SJCRH30 (cell line): ENCODE results near the gene FKRP. TPM values are rescaled to one million over a fixed set of nuclear protein-coding genes. Genes with fewer than 3 reads are reported as not detected.
"Not testable (repeated sequence)": the region's sequence is repeated elsewhere in the genome, so short reads cannot be mapped to it uniquely, and the experiment has no call there.

Experiments used
- DNase-seq, 2 experiments: peaks; one replicate each; pipeline ENCODE4 v3.0.0-alpha.2; 2015 to 2020
- H3K27ac ChIP-seq: fragments of 250-450 bp; sonication (Bioruptor Pico); 2 replicates; pipeline ENCODE4 v1.5.1; 2020; ENCODE audit warnings: mild to moderate bottlenecking, moderate library complexity
- H3K27me3 ChIP-seq: fragments of 250-450 bp; sonication (Bioruptor Pico); 2 replicates; pipeline ENCODE4 v1.5.1; 2020; ENCODE audit warnings: mild to moderate bottlenecking, moderate library complexity
- H3K36me3 ChIP-seq: fragments of 250-450 bp; sonication (Bioruptor Pico); 2 replicates; pipeline ENCODE4 v1.5.1; 2020; ENCODE audit warnings: mild to moderate bottlenecking, moderate library complexity
- H3K4me1 ChIP-seq: fragments of 250-450 bp; sonication (Bioruptor Pico); 2 replicates; pipeline ENCODE4 v1.5.1; 2020; ENCODE audit warnings: mild to moderate bottlenecking, moderate library complexity
- H3K4me3 ChIP-seq: fragments of 250-450 bp; sonication (Bioruptor Pico); 2 replicates; pipeline ENCODE4 v1.5.1; 2020; ENCODE audit warnings: mild to moderate bottlenecking, moderate library complexity
- H3K9me3 ChIP-seq: fragments of 250-450 bp; sonication (Bioruptor Pico); replicated peaks from 2 replicates; pipeline ENCODE4 v1.5.1; 2020; ENCODE audit warnings: mild to moderate bottlenecking, moderate library complexity
- total RNA-seq: library from RNA; depleted of rRNA; stranded (reverse); fragments of >200 nt; shearing (Covaris generic); gene quantifications from 2 replicates; pipeline ENCODE4 v1.2.3, GENCODE V29; 2014

The FKRP gene
- total RNA-seq, 1 experiment from 2014 or later, result 15.6 TPM

DNA sequence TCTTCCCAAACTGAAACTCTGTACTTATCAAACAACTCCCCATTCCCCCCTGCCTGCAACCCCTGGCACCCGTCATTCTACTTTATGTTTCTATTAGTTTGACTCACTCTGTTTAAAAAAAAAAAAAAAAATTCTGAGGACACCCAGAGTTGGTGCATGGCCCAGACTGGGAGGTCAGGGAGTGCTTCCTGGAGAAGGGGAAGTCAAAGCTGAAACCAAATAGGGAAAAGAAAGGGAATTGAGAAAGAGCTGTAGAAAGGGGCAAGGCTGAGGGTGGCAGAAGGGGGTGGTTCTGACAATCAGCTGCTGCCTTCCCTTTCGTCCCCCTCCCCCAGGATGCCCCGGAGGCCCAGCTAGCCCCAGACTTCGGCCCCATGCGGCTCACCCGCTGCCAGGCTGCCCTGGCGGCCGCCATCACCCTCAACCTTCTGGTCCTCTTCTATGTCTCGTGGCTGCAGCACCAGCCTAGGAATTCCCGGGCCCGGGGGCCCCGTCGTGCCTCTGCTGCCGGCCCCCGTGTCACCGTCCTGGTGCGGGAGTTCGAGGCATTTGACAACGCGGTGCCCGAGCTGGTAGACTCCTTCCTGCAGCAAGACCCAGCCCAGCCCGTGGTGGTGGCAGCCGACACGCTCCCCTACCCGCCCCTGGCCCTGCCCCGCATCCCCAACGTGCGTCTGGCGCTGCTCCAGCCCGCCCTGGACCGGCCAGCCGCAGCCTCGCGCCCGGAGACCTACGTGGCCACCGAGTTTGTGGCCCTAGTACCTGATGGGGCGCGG, 9.4 kb downstream of the FKRP start:
- Histone ChIP-seq H3K27ac (no peak overlapping the region), H3K36me3 (no peaks in the 10 kb centered on the region; the same call in 1 of the 2 replicates), H3K9me3 (no peaks in the 10 kb centered on the region), H3K4me3 (no peak overlapping the region), H3K4me1 (no peaks in the 10 kb centered on the region), H3K27me3 (no peaks in the 10 kb centered on the region)
- DNase-seq, result no peak

- Histone ChIP-seq H3K4me1 (no peaks in the 10 kb centered on the region), H3K36me3 (no peaks in the 10 kb centered on the region; the same call in 1 of the 2 replicates), H3K27me3 (no peaks in the 10 kb centered on the region), H3K27ac (no peak overlapping the region), H3K4me3 (no peak overlapping the region), H3K9me3 (no peaks in the 10 kb centered on the region)
- DNase-seq, result no peak
These were observed 10.1 kb downstream of the FKRP start for GRCh38 chr19:46755853-46756543.

DNA sequence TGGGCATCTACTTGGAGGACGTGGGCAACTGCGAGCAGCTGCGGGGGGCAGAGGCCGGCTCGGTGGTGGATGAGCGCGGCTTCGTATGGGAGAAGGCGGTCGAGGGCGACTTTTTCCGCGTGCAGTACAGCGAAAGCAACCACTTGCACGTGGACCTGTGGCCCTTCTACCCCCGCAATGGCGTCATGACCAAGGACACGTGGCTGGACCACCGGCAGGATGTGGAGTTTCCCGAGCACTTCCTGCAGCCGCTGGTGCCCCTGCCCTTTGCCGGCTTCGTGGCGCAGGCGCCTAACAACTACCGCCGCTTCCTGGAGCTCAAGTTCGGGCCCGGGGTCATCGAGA, 10.7 kb downstream of the FKRP start:
- Histone ChIP-seq H3K27me3 (no peaks in the 10 kb centered on the region), H3K36me3 (no peaks in the 10 kb centered on the region; the same call in 1 of the 2 replicates), H3K4me1 (no peaks in the 10 kb centered on the region), H3K4me3 (no peak overlapping the region), H3K9me3 (no peaks in the 10 kb centered on the region), H3K27ac (no peak overlapping the region)
- no peak for DNase-seq

- Histone ChIP-seq H3K4me3 (no peak overlapping the region), H3K27ac (no peak overlapping the region), H3K9me3 (no peaks in the 10 kb centered on the region), H3K27me3 (no peaks in the 10 kb centered on the region), H3K36me3 (no peaks in the 10 kb centered on the region; the same call in 1 of the 2 replicates), H3K4me1 (no peaks in the 10 kb centered on the region)
- DNase-seq, result no peak
These were observed 13.3 kb downstream of the FKRP start for GRCh38 chr19:46759206-46759605.

GRCh38 chr19:46759817-46760333, 14.0 kb downstream of the FKRP start:
- no peak for DNase-seq
- H3K27me3 ChIP-seq, result no peaks in the 10 kb centered on the region
- H3K36me3 ChIP-seq, result no peaks in the 10 kb centered on the region; the same call in 1 of the 2 replicates
- no peaks in the 10 kb centered on the region for H3K4me1 ChIP-seq
- H3K27ac ChIP-seq, result no peak overlapping the region
- H3K9me3 ChIP-seq, result no peaks in the 10 kb centered on the region
- H3K4me3 ChIP-seq, result no peak overlapping the region

DNA sequence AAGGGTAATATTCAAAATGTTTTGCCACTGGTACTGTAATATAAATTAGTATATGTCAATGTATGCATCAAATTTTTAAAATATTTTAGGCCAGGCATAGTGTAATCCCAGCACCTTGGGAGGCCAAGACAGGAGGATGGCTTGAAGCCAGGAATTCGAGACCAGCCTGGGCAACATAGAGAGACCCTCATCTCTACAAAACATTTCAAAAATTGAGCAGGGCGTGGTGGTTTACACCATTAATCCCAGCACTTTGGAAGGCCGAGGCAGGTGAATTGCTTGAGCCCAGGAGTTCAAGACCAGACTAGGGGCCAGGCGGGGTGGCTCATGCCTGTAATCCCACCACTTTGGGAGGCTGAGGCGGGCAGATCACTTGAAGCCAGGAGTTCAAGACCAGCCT, 14.5 kb downstream of the FKRP start:
- Histone ChIP-seq H3K27me3 (no peaks in the 10 kb centered on the region), H3K36me3 (no peaks in the 10 kb centered on the region; the same call in 1 of the 2 replicates), H3K27ac (no peak overlapping the region), H3K4me1 (no peaks in the 10 kb centered on the region), H3K4me3 (no peak overlapping the region), H3K9me3 (no peaks in the 10 kb centered on the region)
- DNase-seq, result no peak

- H3K27me3 ChIP-seq, result not testable (repeated sequence)
These were observed 15.0 kb downstream of the FKRP start for GRCh38 chr19:46760897-46761296.

GRCh38 chr19:46761418-46761831, 15.6 kb downstream of the FKRP start:
- no peaks in the 10 kb centered on the region for H3K9me3 ChIP-seq
- DNase-seq, result no peak
- no peak overlapping the region for H3K27ac ChIP-seq
- H3K27me3 ChIP-seq, result no peaks in the 10 kb centered on the region
- no peaks in the 10 kb centered on the region; the same call in 1 of the 2 replicates for H3K36me3 ChIP-seq
- H3K4me1 ChIP-seq, result no peaks in the 10 kb centered on the region
- no peak overlapping the region for H3K4me3 ChIP-seq

More at GRCh38 chr19:46760897-46761296, 15.0 kb downstream of the FKRP start:
- not testable (repeated sequence) for H3K27ac ChIP-seq, H3K4me3 ChIP-seq, H3K9me3 ChIP-seq, H3K4me1 ChIP-seq, DNase-seq, H3K36me3 ChIP-seq

GRCh38 chr19:46762245-46762890, 16.5 kb downstream of the FKRP start:
- H3K4me3 ChIP-seq, result no peak overlapping the region

DNA sequence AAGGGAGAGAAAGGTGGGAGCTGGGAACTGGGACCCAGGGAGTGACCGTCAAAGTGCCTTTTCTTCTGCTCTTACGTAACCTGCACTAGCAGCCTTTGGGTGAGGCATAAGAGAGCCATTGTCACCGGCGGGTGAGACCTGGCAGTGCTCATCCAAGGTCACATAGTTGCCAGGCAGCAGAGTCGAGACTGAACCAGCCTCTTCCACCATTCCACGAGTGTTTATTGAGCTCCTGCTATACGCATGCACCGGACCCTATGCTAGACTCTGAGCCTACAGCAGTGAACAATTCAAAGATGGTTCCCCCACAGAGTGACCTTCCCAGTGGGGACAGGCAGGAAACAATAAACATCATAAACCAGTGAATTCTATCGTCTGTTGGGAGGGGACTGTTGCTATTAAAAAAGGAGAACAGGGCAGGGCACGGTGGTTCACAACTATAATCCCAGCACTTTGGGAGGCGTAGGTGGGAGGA, 19.0 kb downstream of the FKRP start:
- H3K4me1 ChIP-seq, result no peaks in the 10 kb centered on the region

More at GRCh38 chr19:46762245-46762890, 16.5 kb downstream of the FKRP start:
- no peaks in the 10 kb centered on the region for H3K27me3 ChIP-seq
- no peak overlapping the region for H3K27ac ChIP-seq
- no peaks in the 10 kb centered on the region for H3K4me1 ChIP-seq
- no peak for DNase-seq
- H3K36me3 ChIP-seq, result no peaks in the 10 kb centered on the region
- no peaks in the 10 kb centered on the region for H3K9me3 ChIP-seq

GRCh38 chr19:46766569-46767317, 20.9 kb downstream of the FKRP start:
- peaks cover 6% of the 10 kb centered on the region; the same call in 1 of the 2 replicates for H3K4me1 ChIP-seq
- H3K4me3 ChIP-seq, result no peak overlapping the region
- no peaks in the 10 kb centered on the region for H3K36me3 ChIP-seq
- peak; percentile 57 to 78 for DNase-seq
- H3K27ac ChIP-seq, result no peak overlapping the region
- H3K9me3 ChIP-seq, result no peaks in the 10 kb centered on the region
- no peaks in the 10 kb centered on the region; the same call in 1 of the 2 replicates for H3K27me3 ChIP-seq

More for the DNA sequence above, 19.0 kb downstream of the FKRP start:
- H3K4me3 ChIP-seq, result no peak overlapping the region
- no peak overlapping the region for H3K27ac ChIP-seq
- H3K27me3 ChIP-seq, result no peaks in the 10 kb centered on the region
- no peaks in the 10 kb centered on the region for H3K36me3 ChIP-seq
- no peak for DNase-seq
- no peaks in the 10 kb centered on the region for H3K9me3 ChIP-seq

- not testable (repeated sequence) for H3K9me3 ChIP-seq, H3K4me1 ChIP-seq, H3K4me3 ChIP-seq, H3K27ac ChIP-seq, DNase-seq, H3K27me3 ChIP-seq, H3K36me3 ChIP-seq
These were observed 22.9 kb downstream of the FKRP start for GRCh38 chr19:46768746-46769145.

DNA sequence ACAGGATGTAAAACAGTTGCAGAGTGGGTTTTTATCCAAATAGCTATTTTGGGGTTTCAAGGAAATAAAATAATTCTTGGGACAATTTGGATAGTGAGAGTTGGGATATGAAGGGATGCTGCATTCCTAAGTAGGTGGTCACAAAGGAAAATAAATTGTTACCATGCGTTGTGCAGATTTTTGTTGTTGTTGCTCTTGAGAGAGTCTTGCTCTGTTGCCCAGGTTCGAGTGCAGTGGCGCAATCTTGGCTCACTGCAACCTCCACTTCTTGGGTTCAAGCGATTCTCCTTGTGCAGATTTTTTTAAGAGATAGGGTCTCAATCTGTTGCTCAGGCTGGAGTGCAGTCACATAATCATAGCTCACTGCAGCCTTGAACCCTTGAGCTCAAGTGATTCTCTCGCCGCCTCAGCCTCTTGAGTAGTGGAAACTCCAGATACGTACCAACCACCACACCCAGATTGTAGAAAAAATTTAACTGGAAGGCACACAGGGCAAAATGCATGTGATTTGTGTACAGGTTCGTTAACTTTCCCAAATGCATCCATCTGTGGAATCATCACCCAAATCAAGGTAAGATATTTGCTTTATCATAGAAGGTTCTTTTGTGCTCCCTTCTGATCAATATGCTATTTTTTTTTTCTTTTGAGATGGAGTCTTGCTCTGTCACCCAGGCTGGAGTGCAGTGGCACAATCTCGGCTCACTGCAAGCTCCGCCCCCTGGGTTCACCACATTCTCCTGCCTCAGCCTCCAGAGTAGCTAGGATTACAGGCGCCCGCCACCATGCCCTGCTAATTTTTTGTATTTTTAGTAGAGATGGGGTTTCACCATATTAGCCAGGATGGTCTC, 26.5 kb downstream of the FKRP start:
- Histone ChIP-seq H3K9me3 (no peaks in the 10 kb centered on the region), H3K27me3 (no peaks in the 10 kb centered on the region; the same call in 1 of the 2 replicates), H3K27ac (no peak overlapping the region)

More for the DNA sequence above, 26.5 kb downstream of the FKRP start:
- Histone ChIP-seq H3K36me3 (peaks cover 27% of the 10 kb centered on the region), H3K4me3 (no peak overlapping the region), H3K4me1 (peaks cover 6% of the 10 kb centered on the region; the same call in 1 of the 2 replicates)
- DNase-seq, result no peak
